Keratinocyte (primary cell): Measurements from ENCODE around the gene TSPEAR. TPM values are rescaled to one million over a fixed set of nuclear protein-coding genes. Genes with fewer than 3 reads are reported as not detected.
"Not testable (repeated sequence)": the region's sequence is repeated elsewhere in the genome, so short reads cannot be mapped to it uniquely, and the experiment has no call there.

ENCODE experiments used
- DNase-seq: peaks from one replicate; pipeline ENCODE4 v3.0.0-alpha.2; 2011; ENCODE audit warnings: low read depth, missing footprints, low spot score
- FAIRE-seq: peaks from 2 replicates; lab custom pipeline; 2011; peaks lifted over from hg19 to GRCh38; lab: Jason Lieb, UNC
- H2AFZ ChIP-seq: 2 replicates; pipeline ENCODE4 v1.6.0; 2012; ENCODE audit warnings: low read length, control low read depth, inconsistent platforms; ENCODE audit not compliant: control insufficient read depth
- H3K27ac ChIP-seq: 2 replicates; pipeline ENCODE4 v1.5.1; 2011; ENCODE audit warnings: low read length; ENCODE audit not compliant: control insufficient read depth, insufficient read depth
- H3K27me3 ChIP-seq: 3 replicates; pipeline ENCODE4 v1.6.0; 2011; ENCODE audit warnings: low read length; ENCODE audit not compliant: control insufficient read depth, insufficient read depth; ENCODE audit errors: extremely low read depth
- H3K36me3 ChIP-seq, 2 experiments: 2 replicates in 1 of 2; 3 replicates in 1 of 2; pipeline ENCODE4 v1.5.1; 2011; ENCODE audit warnings: low read length in 2 of 2, mild to moderate bottlenecking in 1 of 2; ENCODE audit not compliant: control insufficient read depth in 2 of 2, insufficient read depth in 2 of 2; ENCODE audit errors: extremely low read depth in 1 of 2
- H3K4me1 ChIP-seq: 3 replicates; pipeline ENCODE4 v1.5.1; 2011; ENCODE audit warnings: low read length; ENCODE audit not compliant: control insufficient read depth, insufficient read depth; ENCODE audit errors: extremely low read depth
- H3K4me2 ChIP-seq: 3 replicates; pipeline ENCODE4 v1.6.0; 2011; ENCODE audit warnings: low read depth, low read length; ENCODE audit not compliant: control insufficient read depth, insufficient read depth; ENCODE audit errors: extremely low read depth
- H3K4me3 ChIP-seq, 3 experiments: fragments of 200-600 bp in 1 of 3; sonication (generic) in 1 of 3; 2 replicates in 2 of 3; 3 replicates in 1 of 3; pipeline ENCODE4 v1.5.1; 2011 to 2016; ENCODE audit warnings: low read length in 3 of 3, mild to moderate bottlenecking in 3 of 3, control low read depth in 2 of 3, inconsistent platforms in 1 of 3, low read depth in 1 of 3, mixed read lengths in 1 of 3, mixed run types in 1 of 3, moderate library complexity in 1 of 3; ENCODE audit not compliant: control insufficient read depth in 2 of 3, insufficient read depth in 2 of 3; ENCODE audit errors: extremely low read depth in 1 of 3
- H3K79me2 ChIP-seq: 2 replicates; pipeline ENCODE4 v1.6.0; 2012; ENCODE audit warnings: low read length; ENCODE audit not compliant: control insufficient read depth, insufficient read depth
- H3K9ac ChIP-seq: 3 replicates; pipeline ENCODE4 v1.6.0; 2011; ENCODE audit warnings: low read length; ENCODE audit not compliant: control insufficient read depth, insufficient read depth; ENCODE audit errors: extremely low read depth
- H3K9me1 ChIP-seq: 3 replicates; pipeline ENCODE4 v1.6.0; 2011; ENCODE audit warnings: low read length; ENCODE audit not compliant: control insufficient read depth, insufficient read depth; ENCODE audit errors: extremely low read depth
- H3K9me3 ChIP-seq: 2 replicates; pipeline ENCODE4 v1.5.1; 2012; ENCODE audit warnings: low read depth, low read length; ENCODE audit not compliant: control insufficient read depth
- H4K20me1 ChIP-seq: 3 replicates; pipeline ENCODE4 v1.6.0; 2011; ENCODE audit warnings: low read length; ENCODE audit not compliant: control insufficient read depth, insufficient read depth; ENCODE audit errors: extremely low read depth
- CTCF ChIP-seq, 3 experiments: IDR thresholded peaks in 1 of 3; conservative IDR thresholded peaks in 1 of 3; optimal IDR thresholded peaks in 1 of 3; 2 replicates in 2 of 3; 3 replicates in 1 of 3; pipeline versions ENCODE3 to v1.5.1; 2011; ENCODE audit warnings: low read length in 3 of 3, mild to moderate bottlenecking in 3 of 3, moderate library complexity in 2 of 3, control low read depth in 1 of 3, inconsistent platforms in 1 of 3; ENCODE audit not compliant: insufficient read depth in 2 of 3; ENCODE audit errors: extremely low read depth in 1 of 3
- EZH2 ChIP-seq: IDR thresholded peaks from one replicate; pipeline ENCODE4 v1.6.1; 2012; ENCODE audit warnings: inconsistent platforms, mild to moderate bottlenecking, low read length, moderate library complexity
- dilution Hi-C: fragments of 300-500 bp; cut with MboI; formaldehyde crosslinking; loops from one replicate; pipeline ENCODE4 v1.7.0; 2020; ENCODE audit warnings: low sequenced_read_pairs; ENCODE audit not compliant: extremely low pct_ligation_motif_present
- polyA plus RNA-seq, 5 experiments: library from polyadenylated mRNA; depleted of rRNA in 3 of 5; stranded (reverse) in 3 of 5; stranded (forward) in 1 of 5; unstranded in 1 of 5; fragments of >200 nt; gene quantifications; 1 replicate in 1 of 5; 2 replicates in 3 of 5; 3 replicates in 1 of 5; pipeline versions ENCODE4 v1.2.1 to v1.2.3, GENCODE V29; 2011 to 2012; ENCODE audit warnings: missing spikeins in 2 of 5, low read depth in 1 of 5, low replicate concordance in 1 of 5

TSPEAR gene
- polyA plus RNA-seq, 1 donor (not counting 4 experiments of a cell fraction or from before 2014, with no cell fraction given), result 0.12 TPM

- no peaks in the 10 kb centered on the region for H3K79me2 ChIP-seq
- no peaks in the 10 kb centered on the region for H3K4me1 ChIP-seq
- dilution Hi-C loops, result no loop called here
- TF ChIP-seq EZH2 (no peak), CTCF (optimal IDR thresholded peaks at IDR 0.05 in 1 of 3, IDR thresholded peaks at IDR 0.05 in 1 of 3, conservative IDR thresholded peaks at IDR 0.05 in 1 of 3; ENCODE audit: extremely low read depth in 1 of 3, insufficient read depth in 2 of 3, low read length in 3 of 3) (no peak)
- H3K9me1 ChIP-seq, result no peaks in the 10 kb centered on the region
- H3K4me2 ChIP-seq, result no peak overlapping the region
- H3K36me3 ChIP-seq, result no peaks in the 10 kb centered on the region
- H3K27me3 ChIP-seq, result no peaks in the 10 kb centered on the region
- DNase-seq (no peak), FAIRE-seq (no peak)
- H3K4me3 ChIP-seq, result no peak overlapping the region
- no peak overlapping the region for H3K9ac ChIP-seq
- H4K20me1 ChIP-seq, result no peaks in the 10 kb centered on the region
- no peak overlapping the region for H2AFZ ChIP-seq
- no peaks in the 10 kb centered on the region for H3K9me3 ChIP-seq
- no peak overlapping the region for H3K27ac ChIP-seq
Observed at GRCh38 chr21:44505673-44506278, 205.6 kb downstream of the TSPEAR start.

GRCh38 chr21:44503901-44504399 lies 207.4 kb downstream of the TSPEAR start:
- Histone ChIP-seq H3K9me1 (no peaks in the 10 kb centered on the region), H3K4me3 (no peak overlapping the region), H3K36me3 (no peaks in the 10 kb centered on the region), H2AFZ (no peak overlapping the region), H3K27me3 (no peaks in the 10 kb centered on the region), H3K9ac (no peak overlapping the region), H3K4me1 (no peaks in the 10 kb centered on the region), H4K20me1 (no peaks in the 10 kb centered on the region), H3K27ac (no peak overlapping the region), H3K4me2 (no peak overlapping the region), H3K79me2 (no peaks in the 10 kb centered on the region), H3K9me3 (no peaks in the 10 kb centered on the region)
- FAIRE-seq (no peak), DNase-seq (no peak)
- TF ChIP-seq CTCF (optimal IDR thresholded peaks at IDR 0.05 in 1 of 3, IDR thresholded peaks at IDR 0.05 in 1 of 3, conservative IDR thresholded peaks at IDR 0.05 in 1 of 3; ENCODE audit: extremely low read depth in 1 of 3, insufficient read depth in 2 of 3, low read length in 3 of 3) (no peak), EZH2 (no peak)
- dilution Hi-C loops, result no loop called here

GRCh38 chr21:44503006-44503889 lies 208.1 kb downstream of the TSPEAR start:
- dilution Hi-C loops, FAIRE-seq, H4K20me1 ChIP-seq: not testable (repeated sequence)

More at GRCh38 chr21:44503006-44503889, 208.1 kb downstream of the TSPEAR start:
- not testable (repeated sequence) for H3K27ac ChIP-seq, H3K9ac ChIP-seq, DNase-seq, H3K27me3 ChIP-seq, H3K4me2 ChIP-seq, H3K4me3 ChIP-seq, H3K9me3 ChIP-seq, H3K9me1 ChIP-seq, H3K4me1 ChIP-seq, H3K79me2 ChIP-seq, H2AFZ ChIP-seq, H3K36me3 ChIP-seq
